Ishikawa (cell line): ENCODE results near the gene ARVCF.

Source experiments
- CEBPB ChIP-seq: IDR thresholded peaks from 2 replicates; pipeline ENCODE4 v1.6.1; 2012
- EGR1 ChIP-seq: IDR thresholded peaks from 2 replicates; pipeline ENCODE4 v1.6.1; 2012
- EP300 ChIP-seq: IDR thresholded peaks from 2 replicates; pipeline ENCODE4 v1.6.1; 2012; ENCODE audit warnings: borderline replicate concordance
- FOXM1 ChIP-seq: IDR thresholded peaks from 2 replicates; pipeline ENCODE4 v1.6.1; 2012; ENCODE audit warnings: low read depth, borderline replicate concordance
- MAX ChIP-seq: IDR thresholded peaks from 2 replicates; pipeline ENCODE4 v1.6.1; 2012
- RAD21 ChIP-seq: IDR thresholded peaks from 2 replicates; pipeline ENCODE4 v1.6.1; 2012; ENCODE audit warnings: low read depth
- TAF1 ChIP-seq: IDR thresholded peaks from 2 replicates; pipeline ENCODE4 v1.6.1; 2012; ENCODE audit warnings: low read depth, mild to moderate bottlenecking
- TEAD4 ChIP-seq: IDR thresholded peaks from 2 replicates; pipeline ENCODE4 v1.6.1; 2012
- YY1 ChIP-seq: IDR thresholded peaks from 2 replicates; pipeline ENCODE4 v1.6.1; 2012; ENCODE audit warnings: low read depth
- TF ChIP-seq, protein P1 (sequence below): IDR thresholded peaks from 2 replicates; pipeline ENCODE4 v1.6.1; 2012; ENCODE audit warnings: low read depth, mild to moderate bottlenecking
- TF ChIP-seq, protein P2 (sequence below): IDR thresholded peaks from 2 replicates; pipeline ENCODE4 v1.6.1; 2012

DNA sequence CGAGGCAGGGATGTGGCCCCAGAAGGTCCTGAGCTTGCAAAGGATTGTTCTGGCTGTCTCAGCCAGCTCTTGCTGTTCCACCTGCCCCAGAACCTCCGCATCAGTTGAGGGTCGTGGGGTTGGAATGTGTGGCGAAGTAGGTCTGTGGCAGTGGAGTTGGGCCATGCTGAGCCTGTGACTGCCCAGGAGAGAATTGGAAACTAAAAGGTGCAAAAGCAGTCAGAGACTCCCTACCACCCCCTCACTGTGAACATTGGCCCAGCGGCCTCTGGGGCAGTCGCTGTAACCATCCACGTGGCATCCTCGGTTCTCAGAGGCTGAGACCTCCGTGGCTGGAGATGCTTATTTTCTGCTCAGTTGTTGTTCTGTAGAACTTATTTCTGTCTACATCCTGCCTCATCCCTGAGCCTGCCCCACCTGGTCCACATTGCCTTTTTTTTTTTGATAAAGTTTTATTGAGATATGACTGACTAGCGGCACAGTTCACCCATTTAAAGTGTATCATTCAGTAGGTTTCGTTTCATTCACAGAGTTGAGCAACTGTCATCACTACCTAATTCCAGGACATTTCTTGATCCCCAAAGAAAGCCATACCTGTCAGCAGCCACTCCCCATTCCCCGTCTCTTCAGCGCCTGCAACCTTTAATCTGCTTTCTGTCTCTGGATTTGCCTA, 41.1 kb upstream of the ARVCF start:
- TF ChIP-seq, protein P1, sequence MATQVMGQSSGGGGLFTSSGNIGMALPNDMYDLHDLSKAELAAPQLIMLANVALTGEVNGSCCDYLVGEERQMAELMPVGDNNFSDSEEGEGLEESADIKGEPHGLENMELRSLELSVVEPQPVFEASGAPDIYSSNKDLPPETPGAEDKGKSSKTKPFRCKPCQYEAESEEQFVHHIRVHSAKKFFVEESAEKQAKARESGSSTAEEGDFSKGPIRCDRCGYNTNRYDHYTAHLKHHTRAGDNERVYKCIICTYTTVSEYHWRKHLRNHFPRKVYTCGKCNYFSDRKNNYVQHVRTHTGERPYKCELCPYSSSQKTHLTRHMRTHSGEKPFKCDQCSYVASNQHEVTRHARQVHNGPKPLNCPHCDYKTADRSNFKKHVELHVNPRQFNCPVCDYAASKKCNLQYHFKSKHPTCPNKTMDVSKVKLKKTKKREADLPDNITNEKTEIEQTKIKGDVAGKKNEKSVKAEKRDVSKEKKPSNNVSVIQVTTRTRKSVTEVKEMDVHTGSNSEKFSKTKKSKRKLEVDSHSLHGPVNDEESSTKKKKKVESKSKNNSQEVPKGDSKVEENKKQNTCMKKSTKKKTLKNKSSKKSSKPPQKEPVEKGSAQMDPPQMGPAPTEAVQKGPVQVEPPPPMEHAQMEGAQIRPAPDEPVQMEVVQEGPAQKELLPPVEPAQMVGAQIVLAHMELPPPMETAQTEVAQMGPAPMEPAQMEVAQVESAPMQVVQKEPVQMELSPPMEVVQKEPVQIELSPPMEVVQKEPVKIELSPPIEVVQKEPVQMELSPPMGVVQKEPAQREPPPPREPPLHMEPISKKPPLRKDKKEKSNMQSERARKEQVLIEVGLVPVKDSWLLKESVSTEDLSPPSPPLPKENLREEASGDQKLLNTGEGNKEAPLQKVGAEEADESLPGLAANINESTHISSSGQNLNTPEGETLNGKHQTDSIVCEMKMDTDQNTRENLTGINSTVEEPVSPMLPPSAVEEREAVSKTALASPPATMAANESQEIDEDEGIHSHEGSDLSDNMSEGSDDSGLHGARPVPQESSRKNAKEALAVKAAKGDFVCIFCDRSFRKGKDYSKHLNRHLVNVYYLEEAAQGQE, result no peak
- TF ChIP-seq YY1 (no peak), TAF1 (no peak), FOXM1 (no peak), CEBPB (no peak), EP300 (no peak), MAX (no peak), RAD21 (no peak), TEAD4 (no peak), EGR1 (no peak)
- TF ChIP-seq, protein P2, sequence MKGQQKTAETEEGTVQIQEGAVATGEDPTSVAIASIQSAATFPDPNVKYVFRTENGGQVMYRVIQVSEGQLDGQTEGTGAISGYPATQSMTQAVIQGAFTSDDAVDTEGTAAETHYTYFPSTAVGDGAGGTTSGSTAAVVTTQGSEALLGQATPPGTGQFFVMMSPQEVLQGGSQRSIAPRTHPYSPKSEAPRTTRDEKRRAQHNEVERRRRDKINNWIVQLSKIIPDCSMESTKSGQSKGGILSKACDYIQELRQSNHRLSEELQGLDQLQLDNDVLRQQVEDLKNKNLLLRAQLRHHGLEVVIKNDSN, result no peak
